OCI-LY3 (cell line): ENCODE measurements around the gene MRPS5.

Experiments used
- H2AFZ ChIP-seq: fragments of 200-600, 300-600 bp; shearing (Covaris generic); 2 replicates; pipeline ENCODE4 v1.6.0; 2014; ENCODE audit warnings: antibody characterized with exemption, low read depth, low read length
- H3K27ac ChIP-seq: fragments of 200-600, 300-600 bp; sonication (generic); 2 replicates; pipeline ENCODE4 v1.5.1; 2014; ENCODE audit warnings: mild to moderate bottlenecking, low read length, moderate library complexity, mixed read lengths
- H3K27me3 ChIP-seq: fragments of 200-600, 300-600 bp; sonication (generic); 2 replicates; pipeline ENCODE4 v1.6.1; 2014; ENCODE audit warnings: low read depth, low read length, mixed read lengths
- H3K36me3 ChIP-seq: fragments of 200-600, 300-600 bp; sonication (generic); replicated peaks from 2 replicates; pipeline ENCODE3; 2014; ENCODE audit warnings: low read depth, low read length, mixed read lengths
- H3K4me1 ChIP-seq: fragments of 300-600, 200-600 bp; sonication (generic); 2 replicates; pipeline ENCODE4 v1.6.1; 2014; ENCODE audit warnings: low read length, mixed read lengths
- H3K4me2 ChIP-seq: fragments of 200-600, 300-600 bp; sonication (generic); 2 replicates; pipeline ENCODE4 v1.6.1; 2014; ENCODE audit warnings: low read length, mixed read lengths
- H3K4me3 ChIP-seq: fragments of 300-600, 200-600 bp; sonication (generic); 2 replicates; pipeline ENCODE4 v1.5.1; 2014; ENCODE audit warnings: antibody characterized with exemption, mild to moderate bottlenecking, low read length, moderate library complexity
- H3K79me2 ChIP-seq: fragments of 300-600, 200-600 bp; shearing (Covaris generic); 2 replicates; pipeline ENCODE4 v1.6.1; 2014; ENCODE audit warnings: mild to moderate bottlenecking, low read length, mixed read lengths
- H3K9ac ChIP-seq: fragments of 300-600, 200-600 bp; shearing (Covaris generic); 2 replicates; pipeline ENCODE4 v1.6.0; 2014; ENCODE audit warnings: mild to moderate bottlenecking, low read length, moderate library complexity
- H3K9me3 ChIP-seq: fragments of 200-600, 300-600 bp; shearing (Covaris generic); 2 replicates; pipeline ENCODE4 v1.6.1; 2014; ENCODE audit warnings: low read length, mixed read lengths; ENCODE audit not compliant: insufficient read depth
- H4K20me1 ChIP-seq: fragments of 200-600, 300-600 bp; sonication (generic); 2 replicates; pipeline ENCODE4 v1.6.1; 2016; ENCODE audit warnings: low read length, mixed read lengths; ENCODE audit not compliant: insufficient read depth
- CTCF ChIP-seq: fragments of 200-600, 300-600 bp; sonication (generic); IDR thresholded peaks from 2 replicates; pipeline ENCODE4 v1.5.1; 2014; ENCODE audit warnings: antibody characterized with exemption, low read length, low read depth
- EZH2phosphoT487 ChIP-seq: fragments of 200-600 bp; shearing (Covaris generic); IDR thresholded peaks from 2 replicates; pipeline ENCODE4 v1.6.1; 2018; ENCODE audit warnings: antibody characterized with exemption, mixed run types, low read depth

MRPS5 gene

GRCh38 chr2:95036596-95037383, 84.8 kb downstream of the MRPS5 start:
- H2AFZ ChIP-seq = no peak overlapping the region
- 0 out of 2 replicates have a peak, but pooled peaks cover 3% of the 10 kb centered on the region for H3K27me3 ChIP-seq
- H3K9me3 ChIP-seq = no peaks in the 10 kb centered on the region
- H3K4me2 ChIP-seq = no peak overlapping the region
- H3K27ac ChIP-seq = no peak overlapping the region
- H3K9ac ChIP-seq = no peak overlapping the region
- H4K20me1 ChIP-seq = no peaks in the 10 kb centered on the region
- H3K4me1 ChIP-seq = peaks cover 5% of the 10 kb centered on the region
- H3K36me3 ChIP-seq = no peaks in the 10 kb centered on the region
- H3K79me2 ChIP-seq = no peaks in the 10 kb centered on the region
- H3K4me3 ChIP-seq = no peak overlapping the region
- no peak for TF ChIP-seq CTCF
- no peak for TF ChIP-seq EZH2phosphoT487
